Activated effector memory CD4-positive, alpha-beta T cell treated with Interleukin-2 at 50 U/mL for 16 hours (primary cell): ENCODE measurements around the gene FLYWCH1.
A peak's percentile ranks its signal among the peaks of the same experiment; 100 is the strongest.

ENCODE experiments used
- DNase-seq: peaks from one replicate; pipeline ENCODE4 v3.0.0-alpha.2; 2020

The FLYWCH1 gene

GRCh38 chr16:2911638-2912329 lies at the start of gene FLYWCH1:
FLYWCH1 (plus strand) TSS chr16:2911931; CDS start chr16:2929686, 17,755 bp downstream.
- peak; percentile 99 for DNase-seq

- DNase-seq: no peak
These were observed 46.1 kb upstream of the FLYWCH1 start for GRCh38 chr16:2865651-2866050.

- DNase-seq: no peak
These were observed 45.3 kb upstream of the FLYWCH1 start for GRCh38 chr16:2866431-2866830.

- no peak for DNase-seq
These were observed 44.1 kb upstream of the FLYWCH1 start for GRCh38 chr16:2867661-2867986.

GRCh38 chr16:2867987-2868789 lies 43.5 kb upstream of the FLYWCH1 start:
- DNase-seq: peak; percentile 91

- no peak for DNase-seq
These were observed 39.8 kb upstream of the FLYWCH1 start for GRCh38 chr16:2871926-2872325.

- no peak for DNase-seq
These were observed 37.5 kb upstream of the FLYWCH1 start for GRCh38 chr16:2874032-2874911.

- peak; percentile 50 for DNase-seq
These were observed 36.8 kb upstream of the FLYWCH1 start for GRCh38 chr16:2874912-2875362.

GRCh38 chr16:2879854-2880508 lies 31.8 kb upstream of the FLYWCH1 start:
- no peak for DNase-seq

- no peak for DNase-seq
These were observed 29.7 kb upstream of the FLYWCH1 start for GRCh38 chr16:2881783-2882649.

- peak; percentile 100 for DNase-seq
These were observed 28.9 kb upstream of the FLYWCH1 start, which contains the start of gene FLYWCH2 for GRCh38 chr16:2882650-2883457. FLYWCH2 (plus strand) TSS chr16:2883215; CDS start chr16:2896450, 13,235 bp downstream.

- no peak for DNase-seq
These were observed 28.2 kb upstream of the FLYWCH1 start for GRCh38 chr16:2883458-2883908.

GRCh38 chr16:2884041-2884451 lies 27.7 kb upstream of the FLYWCH1 start:
- DNase-seq: no peak

GRCh38 chr16:2894231-2894630 lies 17.5 kb upstream of the FLYWCH1 start:
- DNase-seq: no peak

GRCh38 chr16:2895813-2896212 lies 15.9 kb upstream of the FLYWCH1 start:
- no peak for DNase-seq

GRCh38 chr16:2896480-2897010 lies 15.2 kb upstream of the FLYWCH1 start:
- DNase-seq: no peak

GRCh38 chr16:2897110-2897509 lies 14.6 kb upstream of the FLYWCH1 start:
- DNase-seq: no peak

- DNase-seq: no peak
These were observed 12.7 kb upstream of the FLYWCH1 start for GRCh38 chr16:2898831-2899563.

- DNase-seq: no peak
These were observed 12.1 kb upstream of the FLYWCH1 start for GRCh38 chr16:2899564-2900072.
